ENCODE measurements around the gene NAP1L4.

NAP1L4 gene

GRCh38 chr11:2901196-2901796 lies 90.8 kb downstream of the NAP1L4 start:
- Mint-ChIP-seq H3K9me3 (peaks cover 0 to 5% of the 10 kb centered on the region in 2 donors), H3K27ac (peak overlapping the region; percentile 32 to 70), H3K4me1 (ENCODE audit: low read depth in 2 of 2) (peaks cover 43 to 45% of the 10 kb centered on the region in 2 donors), H3K4me3 (peak overlapping the region; percentile 71 to 92), H3K27me3 (no peaks in the 10 kb centered on the region), H3K36me3 (ENCODE audit: insufficient read depth) (peaks cover 4% of the 10 kb centered on the region)
- ATAC-seq (replicated peaks) (no peak), DNase-seq (no peak)

GRCh38 chr11:2899080-2899783 lies 92.9 kb downstream of the NAP1L4 start:
- Mint-ChIP-seq H3K4me3 (peak overlapping the region; percentile 86 to 92), H3K27ac (peak overlapping the region; percentile 90 to 95), H3K36me3 (ENCODE audit: insufficient read depth) (peaks cover 6% of the 10 kb centered on the region), H3K9me3 (no peaks in the 10 kb centered on the region), H3K4me1 (ENCODE audit: low read depth in 2 of 2) (peaks cover 37 to 43% of the 10 kb centered on the region in 2 donors), H3K27me3 (no peaks in the 10 kb centered on the region)
- ATAC-seq (replicated peaks) (no peak), DNase-seq (no peak)

- ATAC-seq (replicated peaks) (peak; percentile 77), DNase-seq (peak; percentile 51 to 57 (median 53))
- Mint-ChIP-seq H3K4me3 (peak overlapping the region; percentile 86 to 92), H3K27ac (peak overlapping the region; percentile 90 to 95), H3K9me3 (no peaks in the 10 kb centered on the region), H3K36me3 (ENCODE audit: insufficient read depth) (peaks cover 8% of the 10 kb centered on the region), H3K27me3 (no peaks in the 10 kb centered on the region), H3K4me1 (ENCODE audit: low read depth in 2 of 2) (peaks cover 33 to 40% of the 10 kb centered on the region in 2 donors)
Measured at GRCh38 chr11:2898366-2899079, 93.6 kb downstream of the NAP1L4 start.

- DNase-seq (no peak), ATAC-seq (replicated peaks) (no peak)
- H3K36me3 Mint-ChIP-seq (ENCODE audit: insufficient read depth), result peaks cover 11% of the 10 kb centered on the region
- H3K4me3 Mint-ChIP-seq, result no peak overlapping the region
- no peaks in the 10 kb centered on the region for H3K9me3 Mint-ChIP-seq
- peaks cover 36 to 43% of the 10 kb centered on the region in 2 donors for H3K4me1 Mint-ChIP-seq (ENCODE audit: low read depth in 2 of 2)
- H3K27ac Mint-ChIP-seq, result peak overlapping the region in 1 of 2 donors; percentile 95
- H3K27me3 Mint-ChIP-seq, result no peaks in the 10 kb centered on the region
Measured at GRCh38 chr11:2897048-2897447, 95.1 kb downstream of the NAP1L4 start.

- ATAC-seq (replicated peaks) (no peak), DNase-seq (no peak)
- peaks cover 11% of the 10 kb centered on the region for H3K36me3 Mint-ChIP-seq (ENCODE audit: insufficient read depth)
- no peaks in the 10 kb centered on the region for H3K27me3 Mint-ChIP-seq
- no peak overlapping the region for H3K4me3 Mint-ChIP-seq
- peak overlapping the region; percentile 66 to 81 for H3K27ac Mint-ChIP-seq
- no peaks in the 10 kb centered on the region for H3K9me3 Mint-ChIP-seq
- H3K4me1 Mint-ChIP-seq (ENCODE audit: low read depth in 2 of 2), result peaks cover 40 to 43% of the 10 kb centered on the region in 2 donors
Measured at GRCh38 chr11:2896047-2896446, 96.1 kb downstream of the NAP1L4 start.
